ENCODE data around the gene UBALD1.

UBALD1 gene

GRCh38 chr16:4636196-4636595, 21.5 kb upstream of the UBALD1 start:
- no peak overlapping the region for H3K18ac ChIP-seq (ENCODE audit: low read depth in 1 of 2, low read length in 2 of 2)
- H2AFZ ChIP-seq (ENCODE audit: low read depth, low read length): no peak overlapping the region
- no peak overlapping the region for H3K23ac ChIP-seq (ENCODE audit: low read length in 2 of 2)
- no peaks in the 10 kb centered on the region for H3K27me3 ChIP-seq (ENCODE audit: control insufficient read depth in 1 of 2, insufficient read depth in 1 of 2, low read length in 2 of 2)
- no peak overlapping the region for H3K27ac ChIP-seq (ENCODE audit: low read length, poor library complexity, severe bottlenecking)
- H4K91ac ChIP-seq (ENCODE audit: low read length): no peak overlapping the region
- H3K4me3 ChIP-seq (ENCODE audit: insufficient read depth in 1 of 2, low read depth in 1 of 2, low read length in 2 of 2): no peak overlapping the region
- no peak overlapping the region for H3K14ac ChIP-seq (ENCODE audit: low read length in 2 of 2)
- H3K79me1 ChIP-seq (replicated peaks; ENCODE audit: low read length, poor library complexity, severe bottlenecking): peaks cover 28% of the 10 kb centered on the region
- H3K36me3 ChIP-seq (ENCODE audit: control insufficient read depth in 1 of 2, insufficient read depth in 2 of 2, low read depth in 1 of 2, low read length in 2 of 2): peaks cover 16 to 58% of the 10 kb centered on the region in 2 experiments
- no peak overlapping the region for H3K4me2 ChIP-seq (ENCODE audit: low read length, poor library complexity, severe bottlenecking)
- no peak overlapping the region for H4K8ac ChIP-seq (ENCODE audit: low read length)
- 97% methylated on average over 13 of the region's 13 CpGs for WGBS
- no peak for DNase-seq
- no peak overlapping the region for H2BK5ac ChIP-seq (ENCODE audit: low read depth, low read length, poor library complexity, severe bottlenecking)
- H2BK12ac ChIP-seq (ENCODE audit: low read length in 2 of 2): no peak overlapping the region
- no peak overlapping the region for H3K4ac ChIP-seq (ENCODE audit: low read depth in 1 of 2, low read length in 2 of 2)
- H3K9me3 ChIP-seq (ENCODE audit: control insufficient read depth, low read length): no peaks in the 10 kb centered on the region
- no peak overlapping the region for H2BK15ac ChIP-seq (ENCODE audit: low read depth, poor library complexity, severe bottlenecking)
- H3K4me1 ChIP-seq (ENCODE audit: control insufficient read depth, insufficient read depth, low read depth, low read length): peaks cover 35% of the 10 kb centered on the region
- no peak overlapping the region for H3K9ac ChIP-seq (ENCODE audit: low read length)
- no peak overlapping the region for H2AK5ac ChIP-seq (ENCODE audit: low read length, severe bottlenecking)
- no peak overlapping the region for H2BK120ac ChIP-seq (ENCODE audit: low read depth, low read length)

DNA sequence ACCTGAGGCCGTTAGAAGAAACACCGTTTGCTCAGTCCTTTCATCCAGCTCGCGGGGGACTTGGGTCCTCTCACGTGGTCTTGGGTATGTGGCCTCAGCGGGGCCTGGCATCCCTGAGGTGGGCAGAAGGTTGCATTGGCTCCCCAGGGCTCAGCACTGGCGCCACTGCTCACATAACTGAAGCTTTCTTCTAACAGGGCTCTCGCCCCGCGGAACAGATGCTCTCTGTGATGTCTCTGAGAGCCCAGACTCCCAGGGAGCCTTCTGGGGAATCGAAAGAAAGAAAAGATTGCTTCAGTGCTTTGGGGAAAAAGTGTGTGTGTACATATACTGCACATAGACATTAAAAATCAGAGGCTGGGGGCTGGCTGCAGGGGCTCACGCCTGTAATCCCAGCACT, 20.1 kb upstream of the UBALD1 start:
- Histone ChIP-seq H3K9me3 (ENCODE audit: control insufficient read depth, low read length) (no peaks in the 10 kb centered on the region), H3K27ac (ENCODE audit: low read length, poor library complexity, severe bottlenecking) (no peak overlapping the region), H2AFZ (ENCODE audit: low read depth, low read length) (no peak overlapping the region), H3K36me3 (ENCODE audit: control insufficient read depth in 1 of 2, insufficient read depth in 2 of 2, low read depth in 1 of 2, low read length in 2 of 2) (peaks cover 16 to 47% of the 10 kb centered on the region in 2 experiments), H3K4me3 (ENCODE audit: insufficient read depth in 1 of 2, low read depth in 1 of 2, low read length in 2 of 2) (no peak overlapping the region), H2BK120ac (ENCODE audit: low read depth, low read length) (no peak overlapping the region), H2AK5ac (ENCODE audit: low read length, severe bottlenecking) (no peak overlapping the region), H3K4me1 (ENCODE audit: control insufficient read depth, insufficient read depth, low read depth, low read length) (peaks cover 22% of the 10 kb centered on the region), H3K14ac (ENCODE audit: low read length in 2 of 2) (no peak overlapping the region), H4K91ac (ENCODE audit: low read length) (no peak overlapping the region), H3K79me1 (replicated peaks; ENCODE audit: low read length, poor library complexity, severe bottlenecking) (peaks cover 29% of the 10 kb centered on the region), H4K8ac (ENCODE audit: low read length) (no peak overlapping the region), H2BK12ac (ENCODE audit: low read length in 2 of 2) (no peak overlapping the region), H3K27me3 (ENCODE audit: control insufficient read depth in 1 of 2, insufficient read depth in 1 of 2, low read length in 2 of 2) (no peaks in the 10 kb centered on the region), H2BK15ac (ENCODE audit: low read depth, poor library complexity, severe bottlenecking) (no peak overlapping the region), H3K23ac (ENCODE audit: low read length in 2 of 2) (no peak overlapping the region), H3K4me2 (ENCODE audit: low read length, poor library complexity, severe bottlenecking) (no peak overlapping the region), H3K18ac (ENCODE audit: low read depth in 1 of 2, low read length in 2 of 2) (no peak overlapping the region), H3K4ac (ENCODE audit: low read depth in 1 of 2, low read length in 2 of 2) (no peak overlapping the region), H2BK5ac (ENCODE audit: low read depth, low read length, poor library complexity, severe bottlenecking) (no peak overlapping the region), H3K9ac (ENCODE audit: low read length) (no peak overlapping the region)
- DNase-seq: no peak
- over 99% methylated on average over 12 of the region's 12 CpGs for WGBS

DNA sequence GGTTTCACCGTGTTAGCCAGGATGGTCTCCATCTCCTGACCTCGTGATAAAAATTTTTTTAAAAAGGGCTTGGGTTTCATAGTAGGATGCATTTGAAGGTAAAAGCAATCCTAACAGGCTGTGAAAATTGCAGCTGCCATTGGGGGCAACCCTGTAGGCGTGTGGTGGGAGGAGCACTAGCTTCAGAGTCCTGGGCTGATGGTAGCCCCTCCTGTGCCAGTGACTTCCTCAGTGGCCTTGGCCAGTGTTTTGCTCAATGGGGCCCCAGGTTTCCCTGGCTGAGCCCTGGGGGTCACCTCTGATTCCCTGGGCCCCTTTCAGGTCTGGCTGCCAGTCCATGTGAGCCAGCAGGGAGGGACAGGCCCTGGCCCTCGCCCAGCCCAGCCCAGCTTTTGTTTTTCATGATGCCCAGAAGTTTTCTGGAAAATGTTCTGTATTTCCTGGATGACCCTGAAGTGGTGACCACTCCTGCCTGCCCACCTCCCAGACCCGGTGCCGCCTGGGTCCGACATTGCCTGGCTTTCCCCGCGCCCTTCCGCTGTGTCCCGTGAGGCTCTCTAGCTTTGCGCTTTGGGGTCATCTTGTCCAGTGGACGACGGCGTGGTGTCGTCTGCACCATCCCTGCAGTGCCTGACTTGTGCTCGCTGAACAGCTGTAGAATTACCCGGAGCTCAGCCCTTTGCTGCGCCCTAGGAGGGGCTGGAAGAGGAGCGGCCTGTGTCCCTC, 19.4 kb upstream of the UBALD1 start:
- Histone ChIP-seq H3K9me3 (ENCODE audit: control insufficient read depth, low read length) (no peaks in the 10 kb centered on the region), H3K4ac (ENCODE audit: low read depth in 1 of 2, low read length in 2 of 2) (no peak overlapping the region), H3K23ac (ENCODE audit: low read length in 2 of 2) (peak overlapping the region in 1 of 2 experiments; percentile 63), H3K4me3 (ENCODE audit: insufficient read depth in 1 of 2, low read depth in 1 of 2, low read length in 2 of 2) (no peak overlapping the region), H3K9ac (ENCODE audit: low read length) (no peak overlapping the region), H2BK5ac (ENCODE audit: low read depth, low read length, poor library complexity, severe bottlenecking) (no peak overlapping the region), H3K79me1 (replicated peaks; ENCODE audit: low read length, poor library complexity, severe bottlenecking) (peaks cover 26% of the 10 kb centered on the region), H2BK12ac (ENCODE audit: low read length in 2 of 2) (no peak overlapping the region), H2AK5ac (ENCODE audit: low read length, severe bottlenecking) (no peak overlapping the region), H4K8ac (ENCODE audit: low read length) (no peak overlapping the region), H3K4me1 (ENCODE audit: control insufficient read depth, insufficient read depth, low read depth, low read length) (peaks cover 17% of the 10 kb centered on the region), H2BK15ac (ENCODE audit: low read depth, poor library complexity, severe bottlenecking) (no peak overlapping the region), H2BK120ac (ENCODE audit: low read depth, low read length) (no peak overlapping the region), H4K91ac (ENCODE audit: low read length) (no peak overlapping the region), H3K27me3 (ENCODE audit: control insufficient read depth in 1 of 2, insufficient read depth in 1 of 2, low read length in 2 of 2) (no peaks in the 10 kb centered on the region), H3K36me3 (ENCODE audit: control insufficient read depth in 1 of 2, insufficient read depth in 2 of 2, low read depth in 1 of 2, low read length in 2 of 2) (peaks cover 12 to 40% of the 10 kb centered on the region in 2 experiments), H3K27ac (ENCODE audit: low read length, poor library complexity, severe bottlenecking) (no peak overlapping the region), H3K4me2 (ENCODE audit: low read length, poor library complexity, severe bottlenecking) (no peak overlapping the region), H3K14ac (ENCODE audit: low read length in 2 of 2) (no peak overlapping the region), H2AFZ (ENCODE audit: low read depth, low read length) (no peak overlapping the region), H3K18ac (ENCODE audit: low read depth in 1 of 2, low read length in 2 of 2) (no peak overlapping the region)
- no peak for DNase-seq
- WGBS: over 99% methylated on average over 20 of the region's 20 CpGs

GRCh38 chr16:4631444-4631843, 16.8 kb upstream of the UBALD1 start:
- Histone ChIP-seq H3K4me2 (ENCODE audit: low read length, poor library complexity, severe bottlenecking) (no peak overlapping the region), H3K27me3 (ENCODE audit: control insufficient read depth in 1 of 2, insufficient read depth in 1 of 2, low read length in 2 of 2) (no peaks in the 10 kb centered on the region), H3K9me3 (ENCODE audit: control insufficient read depth, low read length) (no peaks in the 10 kb centered on the region), H3K9ac (ENCODE audit: low read length) (no peak overlapping the region), H3K18ac (ENCODE audit: low read depth in 1 of 2, low read length in 2 of 2) (no peak overlapping the region), H3K4me1 (ENCODE audit: control insufficient read depth, insufficient read depth, low read depth, low read length) (peaks cover 16% of the 10 kb centered on the region), H3K27ac (ENCODE audit: low read length, poor library complexity, severe bottlenecking) (no peak overlapping the region), H3K36me3 (ENCODE audit: control insufficient read depth in 1 of 2, insufficient read depth in 2 of 2, low read depth in 1 of 2, low read length in 2 of 2) (peaks cover 11 to 36% of the 10 kb centered on the region in 2 experiments), H2BK12ac (ENCODE audit: low read length in 2 of 2) (no peak overlapping the region), H3K4ac (ENCODE audit: low read depth in 1 of 2, low read length in 2 of 2) (no peak overlapping the region), H3K14ac (ENCODE audit: low read length in 2 of 2) (no peak overlapping the region), H2BK5ac (ENCODE audit: low read depth, low read length, poor library complexity, severe bottlenecking) (no peak overlapping the region), H3K79me1 (replicated peaks; ENCODE audit: low read length, poor library complexity, severe bottlenecking) (peaks cover 14% of the 10 kb centered on the region), H2BK120ac (ENCODE audit: low read depth, low read length) (no peak overlapping the region), H3K4me3 (ENCODE audit: insufficient read depth in 1 of 2, low read depth in 1 of 2, low read length in 2 of 2) (no peak overlapping the region), H3K23ac (ENCODE audit: low read length in 2 of 2) (no peak overlapping the region), H2AFZ (ENCODE audit: low read depth, low read length) (no peak overlapping the region), H4K8ac (ENCODE audit: low read length) (no peak overlapping the region), H4K91ac (ENCODE audit: low read length) (no peak overlapping the region), H2BK15ac (ENCODE audit: low read depth, poor library complexity, severe bottlenecking) (no peak overlapping the region), H2AK5ac (ENCODE audit: low read length, severe bottlenecking) (no peak overlapping the region)
- peak; percentile 35 for DNase-seq
- no CpG with 5 or more reads among the region's 1 CpG for WGBS
